NCI-H146 (cell line): Measurements from ENCODE around the gene STOML1.

Experiments
- DNase-seq: peaks from one replicate; lab custom pipeline; 2025; lab: John Stamatoyannopoulos, UW

Gene STOML1

GRCh38 chr15:73928971-73929627 is 63.0 kb downstream of the STOML1 start:
- DNase-seq: no peak
